Panc1 (cell line): Measurements from ENCODE around the gene SND1. TPM values are rescaled to one million over a fixed set of nuclear protein-coding genes. Genes with fewer than 3 reads are reported as not detected.

Experiments
- ATAC-seq: fragments of 200-7000 bp; cut with Tn5 transposase; 2 replicates; pipeline ENCODE4 v1.9.1; 2020; ENCODE audit warnings: mild to moderate bottlenecking, moderate library complexity
- BruUV-seq: library from RNA; stranded (reverse); fragments of 400-500 nt; replicated peaks from 2 replicates; lab custom pipeline; 2021; lab: Mats Ljungman, UMichigan
- CTCF ChIA-PET: fragments of 300-600 bp; sonication (Branson Sonifier 250); formaldehyde crosslinking; loops from one replicate; lab custom pipeline; 2022; ENCODE audit warnings: antibody characterized with exemption; lab: Charles Lee
- POLR2A ChIA-PET: fragments of 300-600 bp; sonication (Branson Sonifier 250); formaldehyde crosslinking; loops from one replicate; lab custom pipeline; 2022; ENCODE audit warnings: antibody characterized with exemption; lab: Charles Lee
- DNase-seq: peaks from one replicate; pipeline ENCODE4 v3.0.0-alpha.2; 2010; ENCODE audit warnings: low read depth, low spot score
- H3K27ac ChIP-seq: 2 replicates; pipeline ENCODE4 v1.5.1; 2011; ENCODE audit warnings: mild to moderate bottlenecking, low read length, inconsistent platforms
- H3K27me3 ChIP-seq: fragments of 200-500 bp; sonication (Bioruptor generic); 2 replicates; pipeline ENCODE4 v1.6.0; 2014; ENCODE audit warnings: low read length, inconsistent platforms; ENCODE audit not compliant: control insufficient read depth, insufficient read depth
- H3K36me3 ChIP-seq: fragments of 200-500 bp; sonication (Bioruptor generic); 2 replicates; pipeline ENCODE4 v1.5.1; 2014; ENCODE audit warnings: inconsistent platforms, mild to moderate bottlenecking, low read length, moderate library complexity; ENCODE audit not compliant: control insufficient read depth, insufficient read depth
- H3K4me1 ChIP-seq: 2 replicates; pipeline ENCODE4 v1.5.1; 2011; ENCODE audit warnings: inconsistent platforms, mild to moderate bottlenecking, low read length, moderate library complexity; ENCODE audit not compliant: control insufficient read depth, insufficient read depth
- H3K4me3 ChIP-seq, 2 experiments: 2 replicates each; pipeline ENCODE4 v1.5.1; 2011 to 2012; ENCODE audit warnings: low read depth in 2 of 2, low read length in 2 of 2, mild to moderate bottlenecking in 2 of 2, inconsistent platforms in 1 of 2, moderate library complexity in 1 of 2
- H3K9me3 ChIP-seq: fragments of 200-500 bp; sonication (Bioruptor generic); 2 replicates; pipeline ENCODE4 v1.5.1; 2014; ENCODE audit warnings: low read depth, mild to moderate bottlenecking, inconsistent platforms, low read length, moderate library complexity; ENCODE audit not compliant: control insufficient read depth, insufficient read depth
- POLR2AphosphoS5 ChIP-seq: IDR thresholded peaks from 2 replicates; pipeline ENCODE4 v1.6.1; 2012; ENCODE audit warnings: mild to moderate bottlenecking, low read depth, low read length, moderate library complexity
- SIN3A ChIP-seq: IDR thresholded peaks from 2 replicates; pipeline ENCODE4 v1.6.1; 2012; ENCODE audit warnings: low read depth, mild to moderate bottlenecking, low read length, moderate library complexity, borderline replicate concordance; ENCODE audit not compliant: insufficient read depth
- TCF7L2 ChIP-seq: IDR thresholded peaks from 2 replicates; pipeline ENCODE4 v1.6.1; 2011; ENCODE audit warnings: mild to moderate bottlenecking, low read depth, low read length, inconsistent platforms
- in situ Hi-C: cut with HindIII; loops from 2 replicates; pipeline ENCODE4 v1.10.0; 2016; ENCODE audit warnings: low sequenced_read_pairs, low pct_unique_long_range_greater_than_20kb
- intact Hi-C: fragments of 100-400 bp; cut with micrococcal nuclease; formaldehyde crosslinking; loops from one replicate; pipeline ENCODE4 v1.10.0; 2022; ENCODE audit not compliant: unreplicated experiment
- total RNA-seq: library from RNA; stranded (reverse); gene quantifications from one replicate; pipeline ENCODE4 v1.2.1, GENCODE V29; 2021; ENCODE audit not compliant: unreplicated experiment
- TF ChIP-seq, protein P1 (sequence below), 2 experiments: IDR thresholded peaks; 2 replicates each; pipeline ENCODE4 v1.6.1; 2011 to 2012; ENCODE audit warnings: low read depth in 2 of 2, control low read depth in 1 of 2, low read length in 1 of 2, mild to moderate bottlenecking in 1 of 2, moderate library complexity in 1 of 2; ENCODE audit not compliant: insufficient read depth in 1 of 2
- TF ChIP-seq, protein P2 (sequence below): fragments of 450-650 bp; IDR thresholded peaks from 2 replicates; pipeline ENCODE4 v1.5.1; 2017; ENCODE audit warnings: mild to moderate bottlenecking

Gene SND1
- total RNA-seq, 1 experiment from 2014 or later, result 176 TPM

DNA sequence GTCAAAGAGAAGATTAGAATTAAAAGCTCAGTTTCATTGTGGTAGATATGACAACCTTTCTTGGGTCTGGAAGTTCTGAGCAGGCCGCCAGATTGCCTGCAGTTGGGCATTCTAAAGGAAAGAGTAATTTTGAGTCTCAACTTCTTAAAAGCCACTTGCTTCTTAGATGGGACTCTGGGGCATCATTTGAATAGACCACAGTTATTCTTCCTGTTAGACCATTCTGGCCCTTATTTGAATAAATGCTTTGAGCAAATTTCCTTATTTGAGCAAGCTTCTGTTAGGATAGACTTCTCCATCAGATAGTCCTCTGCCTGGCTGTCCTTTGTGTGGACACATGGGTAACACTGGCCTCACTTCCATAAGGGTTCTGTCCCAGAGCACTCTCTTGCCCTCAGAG lies 40.2 kb downstream of the SND1 start:
- DNase-seq (no peak), ATAC-seq (no peak)
- in situ Hi-C loops (no loop called here), intact Hi-C loops (no loop called here)
- CTCF ChIA-PET, result no interaction called here
- BruUV-seq, result no TSS peak
- H3K36me3 ChIP-seq, result peaks cover 18% of the 10 kb centered on the region
- H3K27me3 ChIP-seq, result no peaks in the 10 kb centered on the region
- TF ChIP-seq TCF7L2, result no peak
- TF ChIP-seq SIN3A, result no peak
- no peak for TF ChIP-seq POLR2AphosphoS5
- TF ChIP-seq, protein P1, sequence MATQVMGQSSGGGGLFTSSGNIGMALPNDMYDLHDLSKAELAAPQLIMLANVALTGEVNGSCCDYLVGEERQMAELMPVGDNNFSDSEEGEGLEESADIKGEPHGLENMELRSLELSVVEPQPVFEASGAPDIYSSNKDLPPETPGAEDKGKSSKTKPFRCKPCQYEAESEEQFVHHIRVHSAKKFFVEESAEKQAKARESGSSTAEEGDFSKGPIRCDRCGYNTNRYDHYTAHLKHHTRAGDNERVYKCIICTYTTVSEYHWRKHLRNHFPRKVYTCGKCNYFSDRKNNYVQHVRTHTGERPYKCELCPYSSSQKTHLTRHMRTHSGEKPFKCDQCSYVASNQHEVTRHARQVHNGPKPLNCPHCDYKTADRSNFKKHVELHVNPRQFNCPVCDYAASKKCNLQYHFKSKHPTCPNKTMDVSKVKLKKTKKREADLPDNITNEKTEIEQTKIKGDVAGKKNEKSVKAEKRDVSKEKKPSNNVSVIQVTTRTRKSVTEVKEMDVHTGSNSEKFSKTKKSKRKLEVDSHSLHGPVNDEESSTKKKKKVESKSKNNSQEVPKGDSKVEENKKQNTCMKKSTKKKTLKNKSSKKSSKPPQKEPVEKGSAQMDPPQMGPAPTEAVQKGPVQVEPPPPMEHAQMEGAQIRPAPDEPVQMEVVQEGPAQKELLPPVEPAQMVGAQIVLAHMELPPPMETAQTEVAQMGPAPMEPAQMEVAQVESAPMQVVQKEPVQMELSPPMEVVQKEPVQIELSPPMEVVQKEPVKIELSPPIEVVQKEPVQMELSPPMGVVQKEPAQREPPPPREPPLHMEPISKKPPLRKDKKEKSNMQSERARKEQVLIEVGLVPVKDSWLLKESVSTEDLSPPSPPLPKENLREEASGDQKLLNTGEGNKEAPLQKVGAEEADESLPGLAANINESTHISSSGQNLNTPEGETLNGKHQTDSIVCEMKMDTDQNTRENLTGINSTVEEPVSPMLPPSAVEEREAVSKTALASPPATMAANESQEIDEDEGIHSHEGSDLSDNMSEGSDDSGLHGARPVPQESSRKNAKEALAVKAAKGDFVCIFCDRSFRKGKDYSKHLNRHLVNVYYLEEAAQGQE (IDR thresholded peaks at IDR 0.05; ENCODE audit: insufficient read depth in 1 of 2, low read depth in 2 of 2, low read length in 1 of 2), result no peak
- TF ChIP-seq, protein P2, sequence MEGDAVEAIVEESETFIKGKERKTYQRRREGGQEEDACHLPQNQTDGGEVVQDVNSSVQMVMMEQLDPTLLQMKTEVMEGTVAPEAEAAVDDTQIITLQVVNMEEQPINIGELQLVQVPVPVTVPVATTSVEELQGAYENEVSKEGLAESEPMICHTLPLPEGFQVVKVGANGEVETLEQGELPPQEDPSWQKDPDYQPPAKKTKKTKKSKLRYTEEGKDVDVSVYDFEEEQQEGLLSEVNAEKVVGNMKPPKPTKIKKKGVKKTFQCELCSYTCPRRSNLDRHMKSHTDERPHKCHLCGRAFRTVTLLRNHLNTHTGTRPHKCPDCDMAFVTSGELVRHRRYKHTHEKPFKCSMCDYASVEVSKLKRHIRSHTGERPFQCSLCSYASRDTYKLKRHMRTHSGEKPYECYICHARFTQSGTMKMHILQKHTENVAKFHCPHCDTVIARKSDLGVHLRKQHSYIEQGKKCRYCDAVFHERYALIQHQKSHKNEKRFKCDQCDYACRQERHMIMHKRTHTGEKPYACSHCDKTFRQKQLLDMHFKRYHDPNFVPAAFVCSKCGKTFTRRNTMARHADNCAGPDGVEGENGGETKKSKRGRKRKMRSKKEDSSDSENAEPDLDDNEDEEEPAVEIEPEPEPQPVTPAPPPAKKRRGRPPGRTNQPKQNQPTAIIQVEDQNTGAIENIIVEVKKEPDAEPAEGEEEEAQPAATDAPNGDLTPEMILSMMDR, result no peak
- no peak overlapping the region for H3K27ac ChIP-seq
- H3K9me3 ChIP-seq, result no peaks in the 10 kb centered on the region
- no peaks in the 10 kb centered on the region for H3K4me1 ChIP-seq
- H3K4me3 ChIP-seq, result no peak overlapping the region
- POLR2A ChIA-PET, result no interaction called here

DNA sequence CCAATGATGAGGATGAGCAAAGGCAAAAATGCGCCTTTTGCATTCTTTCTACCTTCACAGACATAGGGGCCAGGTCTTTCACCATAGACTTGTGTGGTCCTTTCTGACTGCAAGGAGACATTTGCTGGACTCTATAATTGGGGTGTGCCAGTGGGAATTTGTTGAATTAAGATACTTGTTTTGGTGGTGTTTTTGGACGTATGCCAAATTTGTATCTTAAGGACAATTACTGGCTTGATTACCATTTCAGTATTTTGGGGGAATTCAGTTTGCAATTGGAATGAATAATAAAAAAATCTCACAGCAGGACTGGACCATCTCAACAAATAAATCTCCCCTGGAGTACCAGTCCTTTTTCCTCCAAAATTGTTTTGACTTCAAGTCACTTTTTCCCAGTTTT lies 47.9 kb downstream of the SND1 start:
- in situ Hi-C loops, result no loop called here
- ChIA-PET POLR2A (no interaction called here), CTCF (no interaction called here)
- TF ChIP-seq POLR2AphosphoS5 (no peak), SIN3A (no peak), TCF7L2 (no peak)
- TF ChIP-seq, protein P2, result no peak
- TF ChIP-seq, protein P1 (IDR thresholded peaks at IDR 0.05; ENCODE audit: insufficient read depth in 1 of 2, low read depth in 2 of 2, low read length in 1 of 2), result no peak
- no peaks in the 10 kb centered on the region for H3K4me1 ChIP-seq
- intact Hi-C loops, result no loop called here
- no TSS peak for BruUV-seq
- H3K9me3 ChIP-seq, result no peaks in the 10 kb centered on the region
- H3K27me3 ChIP-seq, result no peaks in the 10 kb centered on the region
- DNase-seq (no peak), ATAC-seq (no peak)
- H3K27ac ChIP-seq, result no peak overlapping the region
- H3K36me3 ChIP-seq, result peaks cover 54% of the 10 kb centered on the region
- H3K4me3 ChIP-seq, result no peak overlapping the region
